ENCODE data around the gene CNOT2.

CNOT2 gene

DNA sequence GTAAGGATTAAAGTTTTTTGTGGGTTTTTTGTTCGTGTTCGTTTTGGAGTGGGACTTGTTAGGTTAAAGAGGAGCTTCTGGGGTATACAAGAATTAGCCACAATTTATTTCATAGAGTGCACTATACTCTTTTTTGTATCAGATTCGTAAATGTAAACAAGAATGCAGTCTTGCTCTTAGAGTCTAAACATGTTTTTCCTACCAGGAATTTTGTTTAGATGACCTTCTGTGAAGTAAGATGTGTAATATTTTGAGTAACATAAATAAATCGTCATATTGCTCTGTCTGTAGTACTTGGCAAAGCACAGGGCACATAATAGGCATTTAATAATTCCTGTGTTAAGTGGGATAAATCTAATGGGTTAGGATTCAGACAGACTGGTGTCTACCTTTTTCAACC, 9.6 kb downstream of the CNOT2 start:
- no peak for DNase-seq
- no peak for ATAC-seq

GRCh38 chr12:70254225-70254624, 11.0 kb downstream of the CNOT2 start:
- ATAC-seq (no peak), DNase-seq (no peak)

- ATAC-seq (no peak), DNase-seq (no peak)
Measured at GRCh38 chr12:70254846-70255245, 11.6 kb downstream of the CNOT2 start.

DNA sequence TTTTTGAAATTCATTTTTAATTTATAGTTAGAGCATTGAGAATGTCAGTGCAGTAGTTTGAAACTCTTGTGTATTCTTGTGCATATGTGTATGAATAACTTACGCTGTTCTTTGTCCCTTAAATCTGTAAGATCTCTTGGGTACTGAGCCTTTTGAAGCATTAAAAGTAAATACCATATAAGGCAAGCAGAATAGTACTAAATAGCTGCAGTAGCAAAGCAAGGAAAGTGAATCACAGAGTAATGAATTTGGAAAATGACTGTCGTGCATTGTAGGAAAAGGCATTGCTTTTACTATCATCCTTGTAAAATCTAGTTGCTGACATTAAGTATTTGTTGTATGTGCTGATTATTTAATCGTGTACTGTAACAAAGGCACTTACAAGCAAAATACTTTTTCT, 12.1 kb downstream of the CNOT2 start:
- DNase-seq: no peak

GRCh38 chr12:70258605-70259403, 15.6 kb downstream of the CNOT2 start:
- no peak for ATAC-seq

More for the DNA sequence above, 12.1 kb downstream of the CNOT2 start:
- no peak for ATAC-seq

DNA sequence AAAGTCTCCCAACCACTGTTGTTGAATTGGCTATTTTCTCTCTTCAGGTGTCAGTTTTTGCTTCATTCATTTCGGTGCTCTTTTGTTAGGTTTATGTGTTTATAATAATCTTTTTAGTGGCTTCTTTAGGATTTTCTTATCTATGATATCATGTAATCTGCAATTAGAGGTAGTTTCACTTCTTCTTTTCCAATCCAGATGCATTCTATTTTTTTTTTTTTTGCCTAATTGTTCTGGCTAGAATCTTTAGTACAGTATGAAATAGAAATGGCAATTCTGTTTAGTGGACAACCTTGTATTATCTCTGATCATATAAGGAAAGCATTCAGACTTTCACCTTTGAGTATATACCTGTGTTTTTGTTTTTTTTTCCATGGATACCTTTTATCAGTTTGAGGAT, 17.4 kb downstream of the CNOT2 start:
- ATAC-seq: no peak
- no peak for DNase-seq

More at GRCh38 chr12:70258605-70259403, 15.6 kb downstream of the CNOT2 start:
- no peak for DNase-seq

GRCh38 chr12:70264067-70264867, 21.0 kb downstream of the CNOT2 start:
- peak; percentile 46 for ATAC-seq
- DNase-seq: no peak

- DNase-seq (no peak), ATAC-seq (no peak)
Measured at GRCh38 chr12:70265132-70265531, 21.9 kb downstream of the CNOT2 start.

DNA sequence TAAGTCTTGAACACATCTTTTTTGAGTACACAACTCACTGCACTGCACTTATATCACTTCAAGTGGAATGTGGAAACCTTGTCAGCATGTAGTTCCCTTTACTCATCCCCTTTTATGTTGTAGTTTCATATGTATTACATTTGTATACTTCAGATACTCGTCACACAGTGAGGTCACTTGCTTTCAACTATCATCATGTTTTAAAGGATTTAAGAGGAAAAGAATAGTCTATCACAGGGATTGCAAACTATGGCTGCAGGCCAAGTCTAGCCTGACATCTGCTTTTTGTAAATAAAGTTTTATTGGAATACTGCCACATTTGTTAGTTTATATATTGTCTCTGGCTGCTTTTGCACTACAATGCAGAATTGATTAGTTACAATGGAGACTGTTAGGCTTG, 24.3 kb downstream of the CNOT2 start:
- ATAC-seq (peak; percentile 71), DNase-seq (no peak)

DNA sequence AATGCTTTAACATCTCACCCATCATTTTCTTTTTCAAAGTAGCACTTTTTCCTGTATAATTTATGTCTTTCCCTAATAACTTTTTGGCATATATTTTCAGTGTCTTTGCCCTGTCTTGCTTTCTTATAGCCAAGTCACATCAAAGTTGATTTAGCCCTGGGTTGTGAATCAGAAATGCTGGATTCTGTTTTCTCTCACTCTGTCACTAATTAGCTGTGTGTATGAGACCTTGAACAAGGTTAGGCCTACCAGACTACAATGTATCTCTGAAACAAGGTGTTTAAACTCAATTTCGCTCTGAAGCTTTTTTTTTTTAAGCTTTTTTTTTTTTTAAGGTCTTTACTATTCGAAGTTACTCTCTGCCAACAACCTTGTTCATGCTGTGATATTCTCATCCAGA, 25.7 kb downstream of the CNOT2 start:
- ATAC-seq: no peak
- DNase-seq: no peak

- ATAC-seq: no peak
- no peak for DNase-seq
Measured at GRCh38 chr12:70270108-70270507, 26.9 kb downstream of the CNOT2 start.

DNA sequence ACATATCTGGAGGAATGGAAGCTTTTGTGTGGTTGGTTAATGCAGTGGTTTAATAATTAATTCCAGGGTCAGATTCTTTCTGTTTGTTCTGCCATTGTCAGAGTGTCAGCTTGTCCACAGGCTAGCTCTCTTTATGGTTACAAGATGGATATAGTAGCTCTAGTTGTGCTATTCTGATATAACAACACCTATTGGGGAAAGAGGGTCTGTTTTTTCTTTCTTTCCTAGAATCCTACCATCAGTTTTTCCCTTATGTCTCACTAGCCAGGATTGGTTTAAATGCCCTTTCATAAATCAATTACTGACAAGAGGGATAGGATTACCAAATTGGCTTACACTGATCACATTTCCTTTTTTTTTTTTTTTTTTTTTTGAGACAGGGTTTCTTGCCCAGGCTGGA, 27.8 kb downstream of the CNOT2 start:
- ATAC-seq (no peak), DNase-seq (no peak)

DNA sequence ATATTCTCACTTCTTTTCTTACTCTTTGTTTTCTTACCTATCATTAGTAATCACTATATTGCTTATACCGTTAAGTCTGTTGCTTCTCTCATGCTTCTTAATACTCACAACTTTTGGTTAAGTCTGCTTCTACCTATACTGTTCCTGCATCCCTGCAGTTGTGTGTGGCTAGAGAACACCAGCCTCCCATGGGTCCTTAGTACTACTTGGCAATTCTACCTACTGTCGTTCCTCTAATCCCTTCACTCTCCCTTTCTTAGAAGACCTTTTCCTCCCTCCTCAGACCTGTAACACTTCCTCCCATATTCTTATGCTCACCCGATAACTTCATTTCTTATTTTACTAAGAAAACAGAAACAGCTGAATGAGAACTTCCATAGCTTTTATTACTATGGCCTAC, 29.3 kb downstream of the CNOT2 start:
- no peak for ATAC-seq
- DNase-seq: no peak

- ATAC-seq (no peak), DNase-seq (no peak)
Measured at GRCh38 chr12:70275045-70275444, 31.8 kb downstream of the CNOT2 start.

- ATAC-seq: no peak
- DNase-seq: no peak
Measured at GRCh38 chr12:70277973-70278372, 34.7 kb downstream of the CNOT2 start.

DNA sequence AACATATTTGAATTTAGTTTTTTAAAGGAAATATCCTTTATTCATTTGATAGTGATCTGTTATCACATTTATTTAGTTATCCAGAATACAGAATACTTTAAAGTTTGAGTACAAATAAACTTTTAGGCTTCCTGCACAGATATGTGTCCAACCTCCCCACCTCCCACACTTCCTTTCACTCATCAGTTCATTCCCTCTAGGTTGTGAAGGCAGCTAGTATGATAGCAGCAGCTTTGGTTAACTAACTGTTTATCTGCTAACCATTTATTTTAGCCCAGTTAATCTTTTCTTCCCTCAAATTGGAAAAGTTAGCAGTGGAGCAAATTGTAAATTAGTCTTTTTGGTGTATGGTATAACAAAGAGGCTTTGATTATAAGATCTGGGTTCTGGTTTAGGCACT, 35.7 kb downstream of the CNOT2 start:
- ATAC-seq: no peak
- no peak for DNase-seq

GRCh38 chr12:70283232-70283631, 40.0 kb downstream of the CNOT2 start:
- ATAC-seq: no peak
- DNase-seq: no peak

DNA sequence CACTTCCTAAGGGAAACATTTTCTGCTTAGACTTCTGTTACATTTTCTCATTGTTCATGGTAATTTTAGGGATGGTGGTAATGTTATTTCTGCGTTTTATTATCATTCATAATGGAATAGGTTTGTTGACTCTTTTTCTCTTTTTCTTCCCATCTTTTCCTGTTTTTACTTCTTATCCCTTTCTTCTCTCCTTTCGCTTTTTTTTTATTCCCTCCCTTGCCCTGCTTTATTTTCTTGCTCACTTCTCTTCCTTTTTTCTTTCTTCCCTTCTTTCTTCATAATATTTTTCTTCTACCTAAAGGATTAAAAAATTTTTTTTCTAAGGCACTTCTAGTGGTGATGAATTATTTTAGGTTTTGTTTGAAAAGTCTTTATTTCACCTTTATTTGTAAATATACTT, 45.6 kb downstream of the CNOT2 start:
- ATAC-seq (no peak), DNase-seq (no peak)

DNA sequence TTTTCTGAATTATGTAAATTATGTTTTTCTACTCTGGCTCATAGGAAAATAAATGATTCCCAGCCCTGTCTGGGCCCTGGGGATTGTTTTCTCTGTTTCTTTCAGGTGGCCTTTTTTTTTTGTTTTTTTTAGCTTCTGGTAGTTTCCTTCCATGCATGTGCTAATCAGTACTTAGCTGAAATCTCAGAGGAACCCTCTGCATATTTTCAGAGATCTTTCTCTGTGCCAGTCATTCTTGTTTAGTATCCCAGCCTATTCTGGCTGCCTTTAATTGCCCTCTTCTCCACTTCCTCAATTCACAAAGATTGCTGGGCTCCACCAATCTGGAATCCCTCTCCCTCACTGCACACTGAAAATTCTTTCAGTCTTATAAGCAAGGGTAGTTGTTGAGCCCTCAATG, 46.9 kb downstream of the CNOT2 start:
- DNase-seq (no peak), ATAC-seq (no peak)

GRCh38 chr12:70292017-70292776, 49.0 kb downstream of the CNOT2 start:
- no peak for DNase-seq

DNA sequence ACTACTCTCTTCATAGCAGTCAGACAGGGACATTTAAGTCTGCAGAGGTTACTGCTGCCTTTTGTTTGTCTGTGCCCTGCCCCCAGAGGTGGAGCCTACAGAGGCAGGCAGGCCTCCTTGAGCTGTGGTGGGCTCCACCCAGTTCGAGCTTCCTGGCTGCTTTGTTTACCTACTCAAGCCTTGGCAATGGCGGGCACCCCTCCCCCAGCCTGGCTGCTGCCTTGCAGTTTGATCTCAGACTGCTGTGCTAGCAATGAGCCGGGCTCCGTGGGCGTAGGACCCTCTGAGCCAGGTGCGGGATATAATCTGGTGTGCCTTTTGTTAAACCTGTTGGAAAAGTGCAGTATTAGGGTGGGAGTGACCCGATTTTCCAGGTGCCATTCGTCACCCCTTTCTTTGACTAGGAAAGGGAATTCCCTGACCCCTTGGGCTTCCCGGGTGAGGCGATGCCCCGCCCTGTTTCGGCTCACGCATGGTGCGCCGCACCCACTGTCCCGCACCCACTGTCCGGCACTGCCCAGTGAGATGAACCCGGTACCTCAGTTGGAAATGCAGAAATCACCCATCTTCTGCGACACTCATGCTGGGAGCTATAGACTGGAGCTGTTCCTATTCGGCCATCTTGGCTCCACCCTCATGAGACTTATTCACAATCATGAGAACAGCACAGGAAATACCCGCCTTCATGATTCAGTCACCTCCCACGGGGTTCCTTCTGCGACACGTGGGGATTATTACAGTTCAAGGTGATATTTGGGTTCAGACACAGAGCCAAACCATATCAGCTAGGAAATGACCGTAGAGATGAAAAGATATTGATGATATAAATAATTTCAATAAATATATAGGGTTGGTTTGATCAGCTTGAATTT, 61.7 kb downstream of the CNOT2 start:
- ATAC-seq: peak; percentile 65
- DNase-seq: peak; percentile 37

More at GRCh38 chr12:70292017-70292776, 49.0 kb downstream of the CNOT2 start:
- no peak for ATAC-seq

- ATAC-seq: no peak
- DNase-seq: no peak
Measured at GRCh38 chr12:70305794-70306193, 62.6 kb downstream of the CNOT2 start.
